HG03558 (cell line): Measurements from ENCODE around the gene CALHM2.

ENCODE experiments used
- ATAC-seq: cut with Tn5 transposase; IDR thresholded peaks from one replicate; pipeline ENCODE4 v1.9.1; 2021; ENCODE audit warnings: moderate number of reproducible peaks; ENCODE audit not compliant: unreplicated experiment; ENCODE audit errors: extremely low read depth

CALHM2 gene

DNA sequence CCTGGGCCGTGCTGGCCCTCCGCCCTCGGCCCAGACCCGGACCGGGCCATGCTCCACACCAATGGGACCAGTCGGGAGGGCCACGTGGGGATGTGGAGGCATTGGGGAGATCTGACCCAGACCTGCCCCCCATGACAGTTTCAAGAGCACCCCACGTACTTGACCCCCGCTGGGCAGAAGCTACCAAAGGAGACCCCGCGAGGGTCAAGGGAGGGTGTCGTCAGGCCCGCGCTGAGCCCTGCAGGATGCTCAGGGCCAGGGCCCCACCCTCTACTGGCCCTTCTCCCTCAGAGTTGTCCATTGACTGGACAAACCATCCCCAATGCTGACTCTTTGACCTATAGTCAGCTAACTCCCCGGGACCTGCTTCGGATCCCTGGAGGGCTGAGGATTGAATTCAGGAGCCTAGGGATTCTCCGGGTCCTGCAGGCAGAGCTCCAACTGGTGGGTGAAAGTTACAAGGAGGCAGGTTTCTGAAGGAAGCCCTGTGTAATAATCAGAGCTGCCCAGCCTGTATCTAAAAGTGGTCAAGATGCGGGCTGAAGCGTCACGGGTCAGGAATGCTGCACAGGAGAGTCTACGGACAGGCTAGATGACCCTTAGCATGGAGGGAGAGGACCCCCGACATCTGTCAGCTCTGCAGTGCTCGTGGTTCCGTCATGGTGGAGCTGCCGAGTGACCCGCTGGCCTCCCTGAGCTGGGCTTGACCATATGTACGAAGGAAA lies 498 bp upstream of the CALHM2 start:
- ATAC-seq: no peak

DNA sequence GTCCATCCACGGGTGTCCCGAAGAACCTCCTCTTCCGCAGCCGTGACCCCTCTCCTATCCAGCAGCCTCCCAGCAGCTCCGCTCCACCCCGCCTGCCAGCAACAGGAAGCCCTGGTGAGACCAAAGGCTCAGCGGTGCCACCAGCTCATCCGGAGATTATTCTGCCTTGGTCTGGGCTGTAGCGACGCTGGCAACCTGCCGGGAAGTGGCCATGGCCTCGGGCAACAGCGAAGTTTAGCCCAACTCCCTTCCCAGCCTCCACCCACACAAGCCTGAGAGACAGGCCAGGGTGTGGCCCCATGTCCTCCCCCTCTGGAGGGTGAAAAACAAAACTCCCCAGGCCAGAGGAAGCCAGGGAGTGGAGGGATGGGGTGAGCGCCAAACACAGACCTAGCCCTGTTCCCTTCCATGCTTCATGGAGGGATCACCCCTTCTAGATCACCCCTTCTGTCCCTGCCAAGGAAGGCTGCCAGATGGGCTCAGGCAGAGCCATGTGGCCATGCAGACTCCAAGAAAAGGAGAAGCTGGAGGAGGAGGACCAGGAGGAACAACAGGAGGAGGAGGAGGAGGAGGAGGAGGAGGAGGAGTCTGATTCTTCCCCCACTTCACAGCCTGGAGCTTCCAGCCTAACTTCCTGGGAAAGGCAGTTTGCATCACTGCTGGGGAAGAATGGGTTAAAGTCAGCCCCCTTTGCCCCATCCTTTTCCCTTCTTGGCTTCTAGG lies 918 bp downstream of the CALHM2 start:
- ATAC-seq: no peak

DNA sequence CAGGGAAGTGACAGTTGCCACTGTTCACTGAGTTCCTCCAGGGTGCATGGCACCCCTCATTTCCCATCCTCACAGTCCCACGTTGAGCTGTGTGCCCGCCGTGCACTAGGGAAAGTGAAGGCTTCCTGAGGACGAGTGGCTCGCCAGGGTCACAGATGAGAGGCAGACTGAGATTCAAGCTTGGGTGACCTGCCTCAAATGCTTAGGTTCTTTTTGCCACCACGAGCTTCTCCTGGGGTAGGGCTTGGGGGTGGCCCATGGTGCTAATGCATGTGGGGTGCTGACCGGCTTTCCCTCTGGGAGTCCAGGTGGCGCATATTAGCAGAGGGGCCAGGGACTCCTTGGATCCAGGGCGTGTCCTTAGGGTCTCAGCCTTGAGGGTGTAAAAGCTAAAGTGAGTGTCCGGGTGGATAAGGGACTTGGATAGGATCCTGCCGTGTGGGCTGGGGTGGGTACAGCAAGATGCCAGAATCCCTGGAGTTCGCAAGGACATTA lies 1.9 kb downstream of the CALHM2 start:
- no peak for ATAC-seq

DNA sequence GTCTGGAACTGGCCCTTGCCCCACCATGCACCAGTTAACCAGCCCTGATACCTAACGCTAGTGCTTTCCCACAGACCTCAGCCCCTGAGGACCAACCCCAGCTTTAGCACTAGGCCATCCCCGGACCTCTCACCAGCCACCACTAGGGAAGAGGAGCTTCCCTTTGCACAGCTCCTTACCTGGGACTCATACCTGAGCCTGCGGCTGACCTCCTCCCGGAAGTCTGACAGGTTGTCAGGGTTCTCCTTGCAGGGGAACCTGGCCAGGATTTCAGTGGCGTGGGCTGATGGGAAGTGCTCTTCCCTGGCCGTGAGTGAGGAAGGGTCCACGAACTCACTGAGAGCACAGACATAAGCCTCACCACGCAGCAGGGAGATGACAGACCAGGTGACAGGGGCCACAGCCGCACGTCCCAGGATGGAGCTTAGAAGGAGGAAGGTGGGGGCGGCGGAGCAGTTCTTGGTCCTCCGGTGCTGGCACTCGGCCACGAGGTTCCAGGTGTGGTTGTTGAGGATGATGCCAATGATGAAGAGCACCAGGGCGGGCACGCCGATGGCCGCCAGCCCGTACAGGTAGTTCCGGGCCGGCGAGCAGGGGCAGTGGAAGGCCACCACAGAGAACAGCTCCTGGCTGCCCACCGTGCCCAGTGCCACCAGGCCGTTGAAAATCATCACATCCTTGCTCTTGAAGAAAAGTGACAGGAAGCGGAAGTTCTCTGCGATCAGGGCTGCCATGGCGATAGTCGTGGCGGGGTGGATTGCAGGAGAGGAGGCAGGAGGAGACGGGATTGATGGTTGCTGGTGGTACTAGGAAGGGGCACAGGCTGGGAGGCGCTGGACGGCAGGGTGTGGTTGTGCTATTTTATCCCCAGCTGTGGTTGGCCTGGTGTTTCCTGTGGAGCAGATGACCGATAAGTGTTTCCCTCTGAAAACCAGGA lies 2.7 kb downstream of the CALHM2 start:
- ATAC-seq: no peak

DNA sequence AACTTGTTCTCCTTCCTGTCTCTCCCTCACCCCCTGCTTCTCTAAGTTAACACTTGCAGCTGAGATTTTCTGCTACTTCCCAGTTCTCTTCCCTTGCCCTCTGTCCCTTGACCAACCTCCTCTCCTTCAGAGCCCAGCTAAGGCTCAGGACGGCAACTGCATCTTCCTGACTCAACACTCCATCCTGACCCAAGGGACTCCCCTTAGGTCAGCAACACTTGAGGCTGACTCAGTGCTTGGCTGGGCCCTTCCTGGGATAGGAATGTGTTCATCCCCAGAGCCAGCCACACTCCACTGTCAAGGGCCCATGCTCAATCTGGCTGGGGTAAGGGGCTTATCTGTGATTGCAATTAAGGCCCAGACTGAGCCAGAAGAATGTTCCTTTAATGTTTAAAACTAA lies 3.4 kb downstream of the CALHM2 start:
- no peak for ATAC-seq

DNA sequence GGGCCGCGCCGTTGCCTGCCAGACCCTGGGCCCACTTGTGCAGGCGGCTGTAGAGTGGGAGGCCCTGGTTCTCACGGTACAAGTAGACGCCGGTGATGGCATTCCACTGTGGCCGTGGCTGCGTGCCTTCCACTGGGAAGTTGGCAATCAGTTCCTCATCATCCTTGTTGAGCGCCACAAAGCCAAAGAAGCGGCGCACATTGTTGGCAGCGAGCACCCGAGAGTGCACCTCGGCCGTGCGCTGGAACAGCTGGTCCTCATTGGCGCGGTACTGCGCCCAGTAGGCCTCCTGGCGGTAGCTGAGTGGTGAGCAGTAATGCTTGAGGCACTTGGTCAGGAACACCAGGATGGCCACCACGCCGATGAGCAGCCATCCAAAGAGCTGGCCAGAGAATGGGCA lies 5.0 kb downstream of the CALHM2 start:
- no peak for ATAC-seq

DNA sequence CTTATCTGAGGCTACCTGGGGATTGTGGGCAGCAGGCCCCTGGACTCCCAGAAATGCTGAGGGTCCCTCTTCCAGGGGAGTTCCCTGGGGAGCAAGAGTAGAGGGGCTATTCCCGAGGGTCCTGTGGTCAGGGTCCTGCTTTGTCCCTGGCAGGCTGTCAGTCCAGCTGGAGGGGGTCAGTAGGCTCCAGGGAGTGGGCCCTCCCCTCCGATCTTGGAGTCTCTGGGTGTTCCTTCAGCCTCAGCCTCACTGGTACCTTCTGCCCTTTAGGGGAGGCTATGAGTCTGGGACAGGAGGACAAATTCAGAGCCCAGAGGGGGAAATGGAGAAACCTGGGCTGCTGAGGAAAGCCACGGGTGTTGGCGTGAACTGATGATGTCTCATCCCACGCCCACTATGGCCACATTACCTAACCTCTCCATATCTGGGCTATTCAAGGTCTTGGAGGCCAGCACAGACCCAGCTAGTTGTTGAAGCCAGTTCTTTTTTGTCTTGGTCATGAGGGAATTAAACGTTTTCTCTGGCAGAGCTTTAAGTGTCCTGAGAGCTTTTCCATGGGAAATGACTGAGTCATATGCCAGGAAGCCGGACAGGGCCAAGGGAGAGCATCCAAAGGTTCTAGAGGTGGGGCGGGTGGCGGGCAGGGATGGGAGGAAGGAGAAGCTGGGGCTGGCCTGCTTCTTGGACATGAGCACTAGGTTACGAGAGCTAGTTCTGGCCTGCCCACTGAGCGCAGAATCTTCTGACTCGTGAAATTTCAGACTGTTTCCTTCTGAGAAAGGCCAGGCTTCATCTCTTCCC lies 6.2 kb downstream of the CALHM2 start:
- no peak for ATAC-seq

DNA sequence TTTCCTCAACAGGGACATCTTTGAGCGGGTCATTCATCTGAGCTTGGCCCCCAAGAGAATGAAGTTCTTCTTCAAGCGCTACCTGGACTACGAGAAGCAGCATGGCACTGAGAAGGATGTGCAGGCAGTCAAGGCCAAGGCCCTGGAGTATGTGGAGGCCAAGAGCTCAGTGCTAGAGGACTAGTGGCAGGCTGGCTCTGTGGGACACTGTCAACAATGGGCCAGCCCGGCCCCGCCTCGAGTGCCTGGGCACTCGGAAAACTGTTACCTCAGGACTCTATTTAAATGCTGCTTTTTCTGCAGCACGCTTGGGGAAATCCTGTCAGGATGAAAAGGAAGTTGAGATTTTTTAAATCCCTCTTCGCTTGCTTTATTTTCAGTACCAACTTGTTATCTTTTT lies 6.8 kb downstream of the CALHM2 start:
- ATAC-seq: no peak

DNA sequence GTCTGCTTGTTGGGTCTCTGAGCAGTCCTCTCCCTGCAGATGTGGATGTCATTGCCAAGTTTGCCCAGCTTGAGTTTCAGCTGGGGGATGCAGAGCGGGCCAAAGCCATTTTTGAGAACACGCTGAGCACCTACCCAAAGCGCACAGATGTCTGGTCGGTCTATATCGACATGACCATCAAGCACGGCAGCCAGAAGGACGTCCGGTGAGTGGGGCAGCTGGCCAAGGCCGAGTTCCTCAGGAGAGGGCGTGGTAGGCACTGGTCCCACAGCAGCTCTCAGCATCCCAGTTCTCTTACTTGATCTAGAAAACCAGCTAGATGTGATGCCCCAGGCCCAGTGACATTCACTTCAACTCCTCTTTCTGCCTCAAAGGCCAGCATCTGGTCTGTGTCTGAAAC lies 7.7 kb downstream of the CALHM2 start:
- ATAC-seq: no peak

DNA sequence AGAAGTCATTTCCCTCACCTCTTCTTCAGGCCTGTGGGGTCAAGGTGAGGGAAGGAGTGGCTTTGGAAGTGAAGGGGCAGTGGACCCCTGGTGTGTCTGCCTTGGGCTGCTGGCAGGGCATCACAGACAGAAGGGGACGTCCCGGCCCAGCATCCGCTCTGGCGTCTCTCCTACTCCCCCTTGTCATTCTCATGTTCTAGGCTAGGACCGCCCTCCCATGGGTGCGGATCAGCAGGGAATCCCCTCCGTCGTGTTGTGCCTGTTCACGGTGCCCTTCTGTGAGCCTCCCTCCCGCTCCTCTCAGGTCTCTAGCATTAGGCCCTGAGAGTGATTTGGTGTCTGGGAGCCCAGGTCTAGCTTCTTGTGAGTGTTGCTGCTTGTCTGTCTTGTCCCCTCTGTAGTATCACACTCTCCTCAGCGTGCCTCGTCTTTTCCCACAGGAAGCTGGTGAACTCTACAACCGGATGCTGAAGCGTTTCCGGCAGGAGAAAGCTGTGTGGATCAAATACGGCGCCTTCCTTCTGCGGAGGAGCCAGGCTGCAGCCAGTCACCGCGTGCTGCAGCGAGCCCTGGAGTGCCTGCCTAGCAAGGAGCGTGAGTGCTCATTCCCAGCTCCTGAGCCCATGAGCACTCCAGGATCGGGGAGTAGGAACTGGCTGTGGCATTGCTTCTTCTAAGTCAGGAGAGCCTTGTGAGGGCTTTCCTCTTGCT lies 8.5 kb downstream of the CALHM2 start:
- ATAC-seq: no peak

DNA sequence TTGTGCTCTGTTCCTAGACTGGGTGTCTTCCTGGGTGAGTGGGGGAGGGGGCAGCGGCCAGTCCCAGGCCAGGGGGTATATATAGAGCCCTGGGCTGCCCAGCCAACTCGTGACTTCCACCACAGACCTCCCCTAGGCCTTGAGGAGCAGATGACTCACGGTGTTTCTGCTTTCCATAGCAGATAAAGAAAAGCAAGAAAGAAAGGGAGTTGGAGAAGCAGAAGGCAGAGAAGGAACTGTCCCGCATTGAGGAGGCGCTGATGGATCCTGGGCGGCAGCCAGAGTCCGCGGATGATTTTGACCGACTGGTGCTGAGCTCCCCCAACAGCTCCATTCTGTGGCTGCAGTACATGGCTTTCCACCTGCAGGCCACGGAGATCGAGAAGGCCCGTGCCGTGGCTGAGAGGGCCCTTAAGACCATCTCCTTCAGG lies 10.1 kb downstream of the CALHM2 start:
- no peak for ATAC-seq

DNA sequence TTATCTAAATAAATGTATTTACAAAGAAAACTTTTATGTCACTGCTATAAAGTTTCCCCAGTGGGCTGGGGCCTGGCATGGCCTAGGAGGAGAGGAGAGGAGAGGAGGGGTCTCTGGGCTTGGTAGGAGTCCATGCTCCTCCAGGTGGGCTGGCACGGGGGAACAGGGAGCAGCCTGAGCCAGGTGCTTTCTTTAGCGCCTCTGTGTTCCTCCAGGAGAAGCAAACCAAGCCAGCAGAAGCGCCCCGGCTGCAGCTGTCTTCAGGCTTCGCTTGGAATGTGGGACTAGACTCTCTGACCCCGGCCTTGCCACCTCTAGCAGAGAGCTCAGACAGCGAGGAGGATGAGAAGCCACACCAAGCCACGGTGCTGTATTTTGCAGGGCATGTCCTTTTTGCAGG lies 10.6 kb downstream of the CALHM2 start:
- no peak for ATAC-seq

DNA sequence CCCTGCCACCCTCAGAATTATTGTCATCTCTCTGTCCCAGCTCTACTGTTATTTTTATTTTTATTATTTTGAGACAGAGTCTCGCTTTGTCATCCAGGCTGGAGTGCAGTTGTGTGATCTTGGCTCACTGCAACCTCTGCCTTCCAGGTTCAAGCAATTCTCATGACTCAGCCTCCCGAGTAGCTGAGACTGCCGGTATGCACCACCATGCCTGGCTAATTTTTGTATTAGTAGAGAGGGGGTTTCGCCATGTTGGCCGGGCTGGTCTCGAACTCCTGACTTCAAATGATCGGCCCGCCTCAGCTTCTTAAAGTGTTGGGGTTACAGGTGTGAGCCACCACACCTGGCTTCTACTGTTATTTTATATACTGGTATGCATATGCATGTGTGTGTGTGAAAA lies 11.0 kb downstream of the CALHM2 start:
- no peak for ATAC-seq

DNA sequence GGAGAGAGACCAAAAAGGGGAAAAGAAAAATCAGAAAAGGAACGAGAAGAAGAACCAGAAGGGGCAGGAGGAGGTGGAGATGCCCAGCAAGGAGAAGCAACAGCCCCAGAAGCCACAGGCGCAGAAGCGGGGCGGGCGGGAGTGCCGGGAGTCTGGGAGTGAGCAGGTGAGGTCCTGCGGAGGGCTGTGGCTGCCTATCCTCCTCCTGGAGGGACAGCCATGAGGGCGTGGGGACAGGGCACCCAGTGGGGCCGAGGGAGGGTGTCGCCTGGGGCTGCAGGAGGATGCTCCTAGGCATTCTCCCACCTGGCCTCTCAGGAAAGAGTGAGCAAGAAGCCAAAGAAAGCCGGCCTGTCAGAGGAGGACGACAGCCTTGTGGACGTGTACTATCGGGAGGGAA lies 11.8 kb downstream of the CALHM2 start:
- ATAC-seq: no peak

DNA sequence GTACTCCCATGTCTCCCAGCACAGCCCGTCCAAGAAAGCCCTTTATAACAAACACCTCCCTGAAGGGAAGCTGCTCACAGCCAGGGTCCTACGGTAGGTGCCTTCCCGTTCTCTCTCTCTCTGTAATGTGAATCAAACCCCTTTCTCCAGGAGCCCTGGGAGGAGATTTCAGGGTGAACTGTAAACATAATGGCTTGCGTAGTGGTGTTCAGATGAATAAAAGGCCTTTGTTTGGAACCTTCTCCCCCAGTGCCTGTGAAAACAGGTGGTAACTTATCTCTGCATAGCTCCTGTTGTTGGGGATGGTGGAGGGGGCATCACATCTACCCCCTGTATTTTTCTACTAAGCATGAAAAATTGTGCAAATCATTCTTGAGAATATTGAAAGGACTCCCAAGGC lies 12.4 kb downstream of the CALHM2 start:
- ATAC-seq: no peak

DNA sequence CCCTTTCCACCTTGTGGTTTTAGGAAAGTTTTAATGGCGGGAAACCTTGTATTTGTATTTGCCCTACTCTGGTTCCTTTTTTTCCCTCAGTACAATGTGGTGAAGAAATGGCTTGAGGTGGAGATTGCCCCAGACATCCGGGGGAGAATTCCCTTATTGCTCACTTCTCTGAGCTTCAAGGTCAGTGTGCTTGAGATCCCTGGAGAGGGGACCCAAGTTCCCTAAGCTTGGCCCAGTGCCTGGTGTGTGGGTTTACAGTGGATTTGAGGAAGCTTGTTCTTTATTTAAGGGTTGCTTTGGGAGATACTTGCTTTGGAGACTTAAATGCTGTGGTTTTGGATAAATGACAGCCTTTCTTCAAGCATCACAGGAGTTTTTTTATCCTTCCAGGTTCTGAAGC lies 18.3 kb downstream of the CALHM2 start:
- no peak for ATAC-seq

DNA sequence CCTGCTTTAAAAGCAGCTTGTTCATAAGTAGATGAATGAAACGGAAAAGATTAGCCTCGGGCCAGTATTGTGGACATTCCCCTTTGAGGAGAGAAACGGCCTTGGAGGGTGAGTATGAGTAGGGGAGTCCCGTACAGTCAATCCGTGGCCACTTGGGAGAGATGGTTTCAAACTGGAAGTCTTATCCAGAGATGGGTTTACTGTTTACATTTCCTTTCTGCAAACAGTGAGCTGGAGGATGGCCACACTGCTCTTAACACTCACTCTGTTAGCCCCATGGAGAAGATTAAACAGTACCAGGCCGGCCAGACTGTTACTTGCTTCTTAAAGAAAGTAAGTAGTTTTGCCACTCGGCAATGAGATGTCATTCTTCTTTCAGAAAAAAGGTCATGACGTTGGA lies 20.3 kb downstream of the CALHM2 start:
- ATAC-seq: no peak

DNA sequence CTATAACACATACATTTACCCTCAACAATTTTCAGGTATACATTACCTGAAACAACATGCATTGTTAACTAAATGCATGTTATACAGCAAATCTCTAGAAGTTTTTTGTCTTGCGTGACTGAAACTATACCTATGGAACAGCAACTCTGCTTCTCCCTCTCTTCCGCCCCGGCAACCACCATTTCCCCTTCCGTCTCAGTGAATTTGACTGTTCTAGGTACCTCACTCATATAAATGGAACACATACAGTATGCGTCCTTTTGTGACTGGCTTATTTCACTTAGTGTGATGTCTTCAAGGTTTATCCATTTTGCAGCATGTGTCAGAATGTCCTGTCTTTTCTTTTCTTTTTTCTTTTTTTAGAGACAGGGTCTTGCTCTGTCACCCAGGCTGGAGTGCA lies 22.5 kb downstream of the CALHM2 start:
- no peak for ATAC-seq

DNA sequence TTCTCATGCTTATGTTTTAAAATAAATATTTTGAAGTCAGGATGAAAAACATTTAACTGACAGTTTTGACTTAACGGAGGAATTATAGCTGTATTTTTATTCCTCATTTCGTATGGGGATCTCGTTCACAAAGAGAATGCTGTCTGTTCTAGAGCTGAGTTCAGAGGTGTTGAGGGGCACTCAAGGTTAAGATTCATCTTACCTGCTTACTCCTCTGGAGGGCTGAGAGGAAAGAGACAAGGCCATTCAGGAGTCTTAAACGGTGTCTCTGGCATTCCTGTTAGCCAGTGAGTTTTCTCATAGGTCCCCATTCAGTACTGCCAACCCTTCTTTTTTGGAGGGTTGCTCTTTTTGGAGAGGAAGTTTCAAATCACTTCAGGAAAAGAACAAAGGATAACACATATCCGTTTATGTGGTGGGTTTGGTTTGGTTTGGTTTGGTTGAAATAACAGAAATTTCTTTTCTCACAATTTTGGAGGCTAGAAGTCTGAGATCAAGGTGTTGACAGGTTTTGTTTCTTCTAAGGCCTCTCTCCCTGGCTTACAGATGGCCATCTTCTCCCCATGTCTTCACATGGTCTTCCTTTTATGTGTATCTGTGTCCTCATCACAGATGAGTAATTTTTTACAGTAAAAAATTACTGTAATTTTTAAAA lies 23.1 kb downstream of the CALHM2 start:
- ATAC-seq: no peak
